KMS-11 (cell line): ENCODE results near the gene ACER2.
"Not testable (repeated sequence)": the region's sequence is repeated elsewhere in the genome, so short reads cannot be mapped to it uniquely, and the experiment has no call there.

Source experiments
- H2AFZ ChIP-seq: fragments of 200-600 bp; sonication (generic); 2 replicates; pipeline ENCODE4 v1.6.1; 2016; ENCODE audit warnings: antibody characterized with exemption, mixed run types, low read depth
- H3K27ac ChIP-seq: fragments of 200-600 bp; sonication (generic); 2 replicates; pipeline ENCODE4 v1.6.1; 2016; ENCODE audit warnings: mild to moderate bottlenecking, mixed run types
- H3K27me3 ChIP-seq: fragments of 200-600 bp; sonication (generic); 2 replicates; pipeline ENCODE4 v1.6.1; 2017; ENCODE audit warnings: mild to moderate bottlenecking, low read depth, mixed run types, moderate library complexity; ENCODE audit not compliant: insufficient read depth
- H3K36me3 ChIP-seq: fragments of 200-600 bp; sonication (generic); 2 replicates; pipeline ENCODE4 v1.6.1; 2017; ENCODE audit warnings: mild to moderate bottlenecking, mixed run types; ENCODE audit not compliant: insufficient read depth
- H3K4me1 ChIP-seq: fragments of 200-600 bp; sonication (generic); 2 replicates; pipeline ENCODE4 v1.6.1; 2016; ENCODE audit warnings: mild to moderate bottlenecking, low read depth, mixed run types; ENCODE audit not compliant: poor library complexity, severe bottlenecking
- H3K4me2 ChIP-seq: fragments of 200-600 bp; sonication (generic); 2 replicates; pipeline ENCODE4 v1.7.0; 2016; ENCODE audit warnings: mild to moderate bottlenecking, mixed run types
- H3K4me3 ChIP-seq: fragments of 200-600 bp; sonication (generic); IDR thresholded peaks from 2 replicates; pipeline ENCODE4 v1.6.1; 2017; ENCODE audit warnings: low read depth, low read length, mixed read lengths; ENCODE audit not compliant: insufficient read depth
- H3K79me2 ChIP-seq: fragments of 200-600 bp; sonication (generic); 2 replicates; pipeline ENCODE4 v1.6.1; 2016; ENCODE audit warnings: low read depth, mixed run types; ENCODE audit not compliant: insufficient read depth
- H3K9ac ChIP-seq: fragments of 200-600 bp; sonication (generic); 2 replicates; pipeline ENCODE4 v1.6.1; 2016; ENCODE audit warnings: mild to moderate bottlenecking, mixed run types
- H4K20me1 ChIP-seq: fragments of 200-600 bp; sonication (generic); 2 replicates; pipeline ENCODE4 v1.6.1; 2016; ENCODE audit warnings: mild to moderate bottlenecking, mixed run types; ENCODE audit not compliant: insufficient read depth
- TF ChIP-seq, protein P1 (sequence below): fragments of 200-600 bp; sonication (generic); conservative IDR thresholded peaks from 2 replicates; pipeline ENCODE4 v1.6.1; 2017; ENCODE audit warnings: low read depth, mild to moderate bottlenecking, antibody characterized with exemption, low read length, moderate library complexity, mixed read lengths

Gene ACER2

DNA sequence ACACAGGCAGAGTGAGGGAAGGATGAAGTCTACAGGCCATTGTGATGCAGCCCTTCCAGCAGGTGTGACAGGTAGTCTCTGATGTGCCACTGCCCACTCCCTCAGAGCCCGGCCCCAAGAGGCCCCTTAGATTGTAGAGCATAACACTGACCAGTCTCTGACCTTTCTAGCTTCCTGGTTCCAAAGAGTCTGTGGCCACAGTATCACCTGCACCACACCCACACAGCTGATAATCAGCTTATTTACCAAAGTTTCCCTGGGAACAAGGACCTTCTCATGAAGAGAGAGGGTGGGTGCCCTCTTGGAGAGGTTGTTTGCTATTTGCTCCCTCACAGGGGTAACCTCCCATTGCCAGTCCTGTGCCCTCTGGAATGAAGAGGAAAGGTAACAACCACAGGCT, 11.0 kb upstream of the ACER2 start:
- no peaks in the 10 kb centered on the region for H3K27me3 ChIP-seq
- H3K27ac ChIP-seq, result no peak overlapping the region
- TF ChIP-seq, protein P1, sequence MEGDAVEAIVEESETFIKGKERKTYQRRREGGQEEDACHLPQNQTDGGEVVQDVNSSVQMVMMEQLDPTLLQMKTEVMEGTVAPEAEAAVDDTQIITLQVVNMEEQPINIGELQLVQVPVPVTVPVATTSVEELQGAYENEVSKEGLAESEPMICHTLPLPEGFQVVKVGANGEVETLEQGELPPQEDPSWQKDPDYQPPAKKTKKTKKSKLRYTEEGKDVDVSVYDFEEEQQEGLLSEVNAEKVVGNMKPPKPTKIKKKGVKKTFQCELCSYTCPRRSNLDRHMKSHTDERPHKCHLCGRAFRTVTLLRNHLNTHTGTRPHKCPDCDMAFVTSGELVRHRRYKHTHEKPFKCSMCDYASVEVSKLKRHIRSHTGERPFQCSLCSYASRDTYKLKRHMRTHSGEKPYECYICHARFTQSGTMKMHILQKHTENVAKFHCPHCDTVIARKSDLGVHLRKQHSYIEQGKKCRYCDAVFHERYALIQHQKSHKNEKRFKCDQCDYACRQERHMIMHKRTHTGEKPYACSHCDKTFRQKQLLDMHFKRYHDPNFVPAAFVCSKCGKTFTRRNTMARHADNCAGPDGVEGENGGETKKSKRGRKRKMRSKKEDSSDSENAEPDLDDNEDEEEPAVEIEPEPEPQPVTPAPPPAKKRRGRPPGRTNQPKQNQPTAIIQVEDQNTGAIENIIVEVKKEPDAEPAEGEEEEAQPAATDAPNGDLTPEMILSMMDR, result no peak
- no peaks in the 10 kb centered on the region for H3K36me3 ChIP-seq
- no peaks in the 10 kb centered on the region for H3K79me2 ChIP-seq
- H3K4me2 ChIP-seq, result no peak overlapping the region
- no peak overlapping the region for H2AFZ ChIP-seq
- no peak overlapping the region for H3K9ac ChIP-seq
- peaks cover 33% of the 10 kb centered on the region for H3K4me1 ChIP-seq
- no peaks in the 10 kb centered on the region for H4K20me1 ChIP-seq
- H3K4me3 ChIP-seq, result no peak overlapping the region

DNA sequence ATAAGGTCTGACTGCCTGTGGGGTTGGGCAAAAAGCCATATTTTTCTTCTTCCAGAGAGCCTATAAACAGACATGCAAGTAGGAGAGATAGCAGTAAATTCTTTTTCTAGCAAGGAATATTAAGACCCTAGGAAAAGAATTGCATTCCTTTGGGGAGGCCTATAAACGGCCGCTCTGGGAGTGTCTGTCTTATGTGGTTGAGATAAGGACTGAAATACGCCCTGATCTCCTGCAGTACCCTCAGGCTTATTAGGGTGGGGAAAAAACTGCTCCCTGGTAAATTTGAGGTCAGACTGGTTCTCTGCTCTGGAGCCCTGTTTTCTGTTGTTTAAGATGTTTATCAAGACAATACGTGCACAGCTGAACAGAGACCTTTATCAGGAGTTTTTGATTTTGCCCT, 5.6 kb upstream of the ACER2 start:
- peaks cover 30% of the 10 kb centered on the region for H3K4me1 ChIP-seq
- not testable (repeated sequence) for H3K36me3 ChIP-seq, H4K20me1 ChIP-seq, H3K27ac ChIP-seq, H3K27me3 ChIP-seq, H3K4me2 ChIP-seq, H3K9ac ChIP-seq, H2AFZ ChIP-seq, H3K79me2 ChIP-seq, H3K4me3 ChIP-seq

DNA sequence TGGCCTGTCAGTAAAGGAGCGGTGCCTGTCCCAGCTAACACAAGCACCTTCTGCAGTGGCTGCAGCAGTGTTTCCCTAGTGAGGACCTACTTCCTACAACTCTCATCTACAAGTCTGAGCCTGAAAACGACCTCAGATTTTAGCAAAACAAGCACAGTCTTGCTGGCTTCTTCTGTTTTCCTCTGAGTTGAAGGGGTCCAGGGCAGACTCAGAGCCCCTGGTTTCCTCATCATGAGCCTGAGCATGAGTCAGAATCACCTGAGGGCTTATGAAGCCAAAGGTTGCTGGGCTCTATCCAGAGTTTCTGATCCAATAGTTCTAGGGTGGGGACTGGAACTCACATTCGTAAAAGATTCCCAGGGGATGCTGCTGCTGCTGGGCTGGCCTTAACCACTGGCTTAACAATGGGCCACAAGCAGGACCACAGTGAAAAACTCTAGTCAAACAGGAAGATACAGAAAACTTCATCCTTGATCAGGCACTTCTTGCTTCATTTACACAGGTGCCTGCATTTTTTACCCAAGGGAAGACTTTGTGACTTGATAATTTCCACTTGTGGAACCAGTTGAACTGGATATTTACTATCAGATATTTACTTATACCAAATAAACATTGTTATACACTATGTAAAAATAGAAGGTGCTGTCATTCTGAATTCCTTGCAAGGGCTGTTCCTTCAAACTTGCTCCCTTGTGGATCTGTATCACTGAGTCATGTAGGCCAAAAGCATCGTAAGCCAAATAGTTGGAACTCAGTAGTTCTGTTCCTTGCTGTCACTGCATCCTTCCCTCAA, 4.3 kb upstream of the ACER2 start:
- Histone ChIP-seq H3K79me2 (no peaks in the 10 kb centered on the region), H2AFZ (no peak overlapping the region), H3K4me2 (no peak overlapping the region), H3K27ac (no peak overlapping the region), H3K36me3 (no peaks in the 10 kb centered on the region), H3K27me3 (no peaks in the 10 kb centered on the region), H3K4me3 (no peak overlapping the region), H4K20me1 (no peaks in the 10 kb centered on the region), H3K9ac (no peak overlapping the region), H3K4me1 (peaks cover 22% of the 10 kb centered on the region)
- TF ChIP-seq, protein P1, result no peak

DNA sequence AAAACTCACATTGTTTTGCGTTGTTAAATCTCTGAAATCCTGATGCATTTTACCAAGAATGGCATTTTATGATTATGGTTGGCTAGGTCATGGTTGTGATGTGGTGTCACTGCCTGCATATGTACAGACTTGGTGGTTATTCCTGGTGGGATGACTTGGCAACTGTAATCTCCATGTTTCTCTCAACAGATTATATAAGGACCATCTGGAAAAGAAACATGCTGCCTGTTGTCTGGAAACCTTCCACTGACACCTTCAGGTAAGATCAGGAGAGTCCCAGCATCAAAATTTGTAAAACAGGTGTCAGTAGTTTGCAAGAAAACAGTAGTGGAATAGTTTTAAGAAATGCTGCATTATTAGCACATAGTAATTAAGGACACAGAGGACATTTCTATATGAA, 3.0 kb upstream of the ACER2 start:
- Histone ChIP-seq H3K4me3 (no peak overlapping the region), H3K9ac (no peak overlapping the region), H3K4me1 (peaks cover 19% of the 10 kb centered on the region), H3K27ac (no peak overlapping the region), H3K36me3 (no peaks in the 10 kb centered on the region), H3K4me2 (no peak overlapping the region), H3K79me2 (no peaks in the 10 kb centered on the region), H4K20me1 (no peaks in the 10 kb centered on the region), H2AFZ (no peak overlapping the region), H3K27me3 (no peaks in the 10 kb centered on the region)
- TF ChIP-seq, protein P1, result no peak

DNA sequence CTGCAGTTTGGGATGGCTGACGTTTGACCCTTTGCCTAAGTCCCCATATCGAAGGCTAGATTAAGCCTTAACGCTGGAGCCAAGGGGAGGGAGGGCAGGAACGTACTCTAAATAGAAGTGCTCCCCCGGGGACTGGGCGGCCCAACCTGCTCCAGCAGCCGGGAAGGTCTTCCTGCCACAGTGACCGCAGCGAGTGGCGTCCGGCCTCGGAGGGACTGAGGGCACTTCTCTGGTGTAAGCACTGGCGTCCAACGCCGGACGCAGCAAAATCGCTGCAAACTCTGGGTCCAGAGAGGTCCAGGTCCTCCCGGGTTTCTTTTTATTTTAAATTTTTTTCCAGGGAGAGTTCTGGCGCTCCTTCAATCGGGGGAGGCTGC, 505 bp upstream of the ACER2 start:
- peak overlapping the region; percentile 98; the same call in 1 of the 2 replicates for H3K4me2 ChIP-seq
- no peak overlapping the region; the same call in 1 of the 2 replicates for H3K9ac ChIP-seq
- H3K27ac ChIP-seq, result no peak overlapping the region
- H3K4me1 ChIP-seq, result peaks cover 15% of the 10 kb centered on the region
- H3K36me3 ChIP-seq, result no peaks in the 10 kb centered on the region
- no peaks in the 10 kb centered on the region for H3K79me2 ChIP-seq
- H3K27me3 ChIP-seq, result no peaks in the 10 kb centered on the region
- no peaks in the 10 kb centered on the region for H4K20me1 ChIP-seq
- peak overlapping the region; percentile 87 for H2AFZ ChIP-seq
- H3K4me3 ChIP-seq, result no peak overlapping the region
- TF ChIP-seq, protein P1, result no peak
